Smooth muscle cell of the umbilical artery (primary cell): ENCODE measurements around the gene SPDYE6. TPM values are rescaled to one million over a fixed set of nuclear protein-coding genes. Genes with fewer than 3 reads are reported as not detected.

Experiments
- total RNA-seq: library from RNA; depleted of rRNA; stranded (reverse); fragments of >200 nt; gene quantifications from 2 replicates; pipeline ENCODE4 v1.2.3, GENCODE V29; 2014

The SPDYE6 gene
- total RNA-seq, result not detected in 2 replicates

GRCh38 chr7:102356344-102356743 is at the start of gene SPDYE6:
Gene SPDYE6, minus strand, starts transcription at chr7:102356444. Its CDS starts 421 bp downstream, at chr7:102356023.

GRCh38 chr7:102395873-102396709 is 39.8 kb upstream of the SPDYE6 start, which contains the start of gene PRKRIP1:
Gene PRKRIP1, plus strand, starts transcription at chr7:102396363. Its CDS starts 49 bp downstream, at chr7:102396412.

Other genes with a start within 250 kb of the SPDYE6 start
- gene SH2B2, start 69.6 kb downstream of the SPDYE6 start, total RNA-seq, result 3.3 and 4.7 TPM in 2 replicates
- 19.0 and 20.2 TPM in 2 replicates for gene PRKRIP1, start 39.9 kb upstream of the SPDYE6 start, total RNA-seq
- gene ORAI2, start 77.1 kb upstream of the SPDYE6 start, total RNA-seq, result 71.9 and 106 TPM in 2 replicates
- gene ALKBH4, start 108.4 kb upstream of the SPDYE6 start, total RNA-seq, result 12.3 and 15.7 TPM in 2 replicates
- gene LRWD1, start 108.5 kb upstream of the SPDYE6 start, total RNA-seq, result 21.1 and 26.9 TPM in 2 replicates
- gene POLR2J, start 122.5 kb upstream of the SPDYE6 start, total RNA-seq, result 16.0 and 16.1 TPM in 2 replicates
- gene RASA4B, start 161.3 kb upstream of the SPDYE6 start, total RNA-seq, result 0.59 and 2.5 TPM in 2 replicates
- 0.89 and 1.9 TPM in 2 replicates for gene UPK3BL2, start 187.3 kb upstream of the SPDYE6 start, total RNA-seq
- gene SPDYE2, start 194.8 kb upstream of the SPDYE6 start, total RNA-seq, result not detected in 2 replicates
- 18.4 and 21.8 TPM in 2 replicates for gene POLR2J3, start 216.1 kb upstream of the SPDYE6 start, total RNA-seq